ENCODE results near the gene RBMS3.
"Not testable (repeated sequence)": the region's sequence is repeated elsewhere in the genome, so short reads cannot be mapped to it uniquely, and the experiment has no call there.

The RBMS3 gene

DNA sequence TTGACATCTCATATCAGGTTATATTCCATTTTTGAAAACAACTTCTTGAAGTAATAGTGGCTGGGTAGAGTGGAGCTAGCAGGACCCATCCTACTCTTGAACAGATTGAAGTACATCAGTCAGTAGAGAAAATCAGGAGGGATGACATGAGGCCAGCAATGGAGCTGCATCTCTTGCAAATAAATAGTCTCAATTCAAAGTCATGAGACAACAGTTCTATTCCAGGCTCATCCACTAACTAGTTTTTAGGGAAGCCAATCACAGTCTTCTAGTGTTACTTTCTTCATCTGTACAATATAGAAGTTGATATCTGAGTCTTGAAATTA is 477.2 kb downstream of the RBMS3 start:
- no peak for DNase-seq

GRCh38 chr3:29758434-29759322 is 477.8 kb downstream of the RBMS3 start:
- no peak for DNase-seq

GRCh38 chr3:29759411-29760225 is 478.7 kb downstream of the RBMS3 start:
- DNase-seq = no peak

GRCh38 chr3:29760226-29760685 is 479.4 kb downstream of the RBMS3 start:
- DNase-seq = no peak

- no peak for DNase-seq
Observed at GRCh38 chr3:29761517-29761916, 480.6 kb downstream of the RBMS3 start.

DNA sequence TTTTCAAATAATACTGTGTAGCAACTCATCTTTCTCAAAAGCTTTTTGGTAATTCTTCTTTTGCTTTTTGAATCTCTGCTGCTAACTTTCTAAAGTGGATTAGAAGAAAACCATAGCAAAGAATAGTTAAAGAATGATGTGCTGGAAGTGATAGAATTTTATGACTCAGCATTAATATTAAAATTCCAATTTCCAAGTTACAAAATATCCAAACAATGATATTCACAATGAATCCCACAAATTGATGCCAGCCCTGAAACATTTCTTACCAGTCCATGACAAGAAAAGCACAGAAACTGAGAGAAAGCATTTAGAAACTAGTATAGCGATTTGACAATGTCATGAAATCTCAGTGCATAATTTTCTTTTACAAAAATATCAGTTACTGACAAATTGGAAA is 482.2 kb downstream of the RBMS3 start:
- no peak for DNase-seq

GRCh38 chr3:29764041-29764440 is 483.2 kb downstream of the RBMS3 start:
- no peak for DNase-seq

GRCh38 chr3:29764603-29765254 is 483.9 kb downstream of the RBMS3 start:
- DNase-seq = no peak

DNA sequence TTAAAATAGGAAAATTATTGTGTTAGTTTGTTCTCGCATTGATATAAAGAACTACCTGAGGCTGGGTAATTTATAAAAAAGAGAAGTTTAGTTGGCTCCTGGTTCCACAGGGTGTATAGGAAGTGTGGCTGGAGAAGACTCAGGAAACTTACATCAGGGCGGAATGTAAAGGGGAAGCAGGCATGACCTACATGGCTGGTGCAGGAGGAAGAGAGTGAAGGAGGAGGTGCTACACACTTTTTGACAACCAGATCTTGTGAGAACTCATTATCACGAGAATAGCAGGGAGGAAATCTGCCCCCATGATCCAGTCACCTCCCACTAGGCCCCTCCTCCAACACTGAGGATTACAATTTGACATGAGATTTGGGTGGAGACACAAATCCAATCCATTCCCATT is 490.7 kb downstream of the RBMS3 start:
- DNase-seq = no peak

GRCh38 chr3:29772436-29772835 is 491.6 kb downstream of the RBMS3 start:
- DNase-seq = no peak

DNA sequence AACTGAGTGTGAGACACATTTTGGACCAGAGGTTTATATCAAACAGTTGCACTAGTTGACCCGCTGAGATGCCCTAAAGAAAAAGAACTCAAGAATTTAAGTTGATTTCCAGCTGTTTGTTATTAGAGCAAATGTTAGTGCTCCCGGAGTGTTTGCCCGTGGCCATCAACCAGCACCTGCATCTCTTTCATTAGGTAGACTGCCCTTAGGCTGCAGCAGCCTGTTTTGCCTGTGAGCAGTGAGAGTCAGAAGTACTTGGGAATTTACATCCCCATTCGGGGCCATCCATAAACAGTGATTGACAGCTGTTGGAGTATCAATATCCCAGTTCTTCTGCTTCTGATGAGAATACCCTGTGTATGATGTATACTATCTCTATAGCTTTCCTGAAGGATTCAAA is 492.6 kb downstream of the RBMS3 start:
- DNase-seq = no peak

GRCh38 chr3:29775340-29775739 is 494.5 kb downstream of the RBMS3 start:
- DNase-seq = no peak

DNA sequence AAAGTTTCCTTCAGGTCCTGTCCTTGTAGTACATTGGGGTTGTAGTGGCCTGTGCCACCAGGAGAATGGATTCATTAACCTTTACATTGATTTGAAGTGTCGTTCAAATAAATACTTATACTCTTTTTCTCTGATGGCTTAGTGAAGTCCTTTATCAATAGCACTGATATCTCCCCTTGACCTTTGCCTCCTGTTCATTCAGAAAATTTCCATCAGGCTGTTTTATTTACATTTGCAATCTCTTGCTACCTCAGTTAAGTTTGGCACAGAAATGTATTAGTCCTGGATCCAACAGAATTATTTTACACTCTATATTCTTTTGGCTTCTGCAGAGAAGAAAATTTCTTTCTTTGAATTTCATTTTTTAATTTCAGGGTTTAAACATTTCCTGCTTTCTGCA is 497.0 kb downstream of the RBMS3 start:
- DNase-seq = no peak

DNA sequence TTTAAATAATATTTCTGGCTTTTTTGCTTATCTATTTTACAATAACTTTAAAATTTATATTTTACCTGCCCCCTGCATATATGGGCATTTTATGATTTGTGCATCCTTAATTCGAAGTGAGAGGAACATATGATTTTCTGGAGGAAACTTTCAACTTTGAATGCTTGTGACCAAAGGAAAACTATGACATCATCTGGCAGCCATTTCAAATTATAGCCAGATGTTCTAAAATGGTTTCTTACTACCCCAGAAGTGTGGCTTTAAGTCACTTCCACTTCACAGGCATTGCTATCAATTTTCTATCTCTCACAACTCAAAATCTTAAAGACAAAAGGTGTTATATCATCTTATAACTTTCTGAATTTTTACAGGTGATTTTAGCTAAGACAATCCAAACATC is 508.8 kb downstream of the RBMS3 start:
- DNase-seq = no peak

GRCh38 chr3:29796808-29797207 is 515.9 kb downstream of the RBMS3 start:
- DNase-seq = no peak

- DNase-seq = no peak
Observed at GRCh38 chr3:29802057-29802456, 521.2 kb downstream of the RBMS3 start.

- no peak for DNase-seq
Observed at GRCh38 chr3:29804044-29804443, 523.2 kb downstream of the RBMS3 start.

- no peak for DNase-seq
Observed at GRCh38 chr3:29805757-29806156, 524.9 kb downstream of the RBMS3 start.

DNA sequence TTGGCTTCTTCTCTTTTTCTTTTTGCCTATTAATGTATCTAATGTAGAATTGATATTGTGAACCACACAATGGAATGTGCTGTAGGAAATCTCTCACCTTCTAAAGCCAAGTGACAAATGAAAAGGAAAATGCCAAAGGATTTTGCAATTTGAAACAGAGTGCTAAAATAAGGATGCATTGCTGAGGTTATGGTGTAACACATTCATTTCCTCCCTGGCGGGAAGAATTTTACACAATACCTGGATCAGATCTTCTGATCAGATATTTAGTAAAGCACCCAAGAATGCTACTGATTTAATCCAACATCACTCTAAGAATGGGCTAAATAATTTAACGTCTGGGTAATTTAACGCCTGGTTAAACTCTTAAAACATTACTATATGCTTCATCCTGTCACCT is 527.5 kb downstream of the RBMS3 start:
- DNase-seq = not testable (repeated sequence)

GRCh38 chr3:29822071-29822470 is 541.2 kb downstream of the RBMS3 start:
- no peak for DNase-seq

GRCh38 chr3:29823233-29823632 is 542.4 kb downstream of the RBMS3 start:
- DNase-seq = no peak

- no peak for DNase-seq
Observed at GRCh38 chr3:29826712-29827111, 545.8 kb downstream of the RBMS3 start.

DNA sequence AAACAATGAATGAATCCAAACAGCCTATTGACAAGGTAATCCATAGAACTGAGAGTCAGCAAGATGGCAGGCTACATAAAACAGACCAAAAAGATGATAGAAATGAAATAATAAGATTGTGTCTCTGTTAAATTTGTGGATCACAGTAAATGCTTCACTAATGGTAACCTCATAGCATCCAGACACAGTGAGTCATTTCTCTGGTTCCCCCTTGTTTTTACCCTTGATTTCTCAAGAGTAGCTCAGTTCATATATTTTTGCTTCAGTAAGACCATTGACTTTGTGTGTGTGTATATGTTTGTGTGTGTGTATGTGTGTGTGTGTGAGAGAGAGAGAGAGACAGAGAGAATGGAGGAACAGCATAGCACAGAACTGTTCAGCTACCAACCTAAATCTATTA is 546.9 kb downstream of the RBMS3 start:
- no peak for DNase-seq

GRCh38 chr3:29829340-29829739 is 548.5 kb downstream of the RBMS3 start:
- no peak for DNase-seq

Measured in cerebellar nuclear complex (tissue), 1 donor.